Measurements from ENCODE around the gene GSTT4. TPM values are rescaled to one million over a fixed set of nuclear protein-coding genes. Genes with fewer than 3 reads are reported as not detected.
A peak's percentile ranks its signal among the peaks of the same experiment; 100 is the strongest.

GSTT4 gene
- total and polyA plus RNA-seq, 2 of the 13 experiments (the other 11 are each of a cell fraction or from before 2014, with no cell fraction given) = 0.59 to 0.62 TPM

GRCh38 chr22:24009227-24010017 lies 4.2 kb upstream of the GSTT4 start (continued):
- peak; percentile 68 for TF ChIP-seq FOXP4 (CRISPR knock-in tag; IDR thresholded peaks at IDR 0.05)
- no peak; the same call in 1 of the 2 replicates for TF ChIP-seq ATF5 (CRISPR knock-in tag; IDR thresholded peaks at IDR 0.05; ENCODE audit: low read depth)
- TF ChIP-seq HOXD1 (CRISPR knock-in tag; IDR thresholded peaks at IDR 0.05) = no peak
- no peak for TF ChIP-seq MAFG (CRISPR knock-in tag; IDR thresholded peaks at IDR 0.05)
- no peak for TF ChIP-seq CEBPZ (IDR thresholded peaks at IDR 0.05; ENCODE audit: low read length)
- no peak for TF ChIP-seq FOXM1 (CRISPR knock-in tag; IDR thresholded peaks at IDR 0.05)
- no peak for TF ChIP-seq ZNF20 (CRISPR knock-in tag; IDR thresholded peaks at IDR 0.05)
- TF ChIP-seq STAG1 (CRISPR knock-in tag; IDR thresholded peaks at IDR 0.05) = no peak
- TF ChIP-seq ZNF564 (CRISPR knock-in tag; IDR thresholded peaks at IDR 0.05) = no peak; the same call in 1 of the 2 replicates
- no peak for TF ChIP-seq KIAA2018 (CRISPR knock-in tag; IDR thresholded peaks at IDR 0.05; ENCODE audit: borderline replicate concordance)
- no peak for TF ChIP-seq ZNF251 (CRISPR knock-in tag; IDR thresholded peaks at IDR 0.05)
- peak; percentile 83 for TF ChIP-seq HNF4A (CRISPR knock-in tag; IDR thresholded peaks at IDR 0.05)
- no peak for TF ChIP-seq GMEB2 (CRISPR knock-in tag; IDR thresholded peaks at IDR 0.05; ENCODE audit: low read depth)

All from HepG2 (cell line).